H9 (cell line): ENCODE measurements around the gene NSL1. TPM values are rescaled to one million over a fixed set of nuclear protein-coding genes. Genes with fewer than 3 reads are reported as not detected.

ENCODE experiments used
- DNase-seq: peaks from one replicate; pipeline ENCODE4 v3.0.0-alpha.2; 2017
- H2AFZ ChIP-seq: one replicate; pipeline ENCODE4 v1.6.1; 2013; ENCODE audit warnings: mild to moderate bottlenecking, low read length, control low read depth, moderate library complexity
- H2AK5ac ChIP-seq: 2 replicates; pipeline ENCODE4 v1.6.1; 2013; ENCODE audit warnings: low read length, control low read depth, mixed read lengths; ENCODE audit not compliant: insufficient read length
- H2BK120ac ChIP-seq: one replicate; pipeline ENCODE4 v1.6.1; 2013; ENCODE audit warnings: low read depth, mild to moderate bottlenecking, low read length, control low read depth, inconsistent platforms; ENCODE audit not compliant: poor library complexity, severe bottlenecking
- H2BK12ac ChIP-seq: 2 replicates; pipeline ENCODE4 v1.6.1; 2013; ENCODE audit warnings: low read length, control low read depth, mixed read lengths, low read depth; ENCODE audit not compliant: insufficient read length
- H2BK15ac ChIP-seq: 2 replicates; pipeline ENCODE4 v1.6.1; 2013; ENCODE audit warnings: low read depth, low read length, control low read depth
- H2BK20ac ChIP-seq: one replicate; pipeline ENCODE4 v1.6.1; 2013; ENCODE audit warnings: low read depth, mild to moderate bottlenecking, low read length, control low read depth, inconsistent platforms; ENCODE audit not compliant: poor library complexity, severe bottlenecking
- H2BK5ac ChIP-seq: 2 replicates; pipeline ENCODE4 v1.6.1; 2013; ENCODE audit warnings: low read length, control low read depth, mixed read lengths; ENCODE audit not compliant: insufficient read length
- H3K14ac ChIP-seq: 2 replicates; pipeline ENCODE4 v1.6.1; 2013; ENCODE audit warnings: low read length, control low read depth; ENCODE audit not compliant: insufficient read depth
- H3K18ac ChIP-seq: 2 replicates; pipeline ENCODE4 v1.6.1; 2013; ENCODE audit warnings: low read depth, mild to moderate bottlenecking, mixed read lengths, low read length, control low read depth; ENCODE audit not compliant: insufficient read length
- H3K23ac ChIP-seq: 2 replicates; pipeline ENCODE4 v1.6.1; 2013; ENCODE audit warnings: low read length, control low read depth, mixed read lengths, low read depth; ENCODE audit not compliant: insufficient read length
- H3K23me2 ChIP-seq: 2 replicates; pipeline ENCODE4 v1.6.1; 2013; ENCODE audit warnings: low read depth, mild to moderate bottlenecking, mixed read lengths, low read length, control low read depth; ENCODE audit not compliant: insufficient read length, poor library complexity, severe bottlenecking
- H3K27ac ChIP-seq: 2 replicates; pipeline ENCODE4 v1.5.1; 2013; ENCODE audit warnings: low read length, control low read depth, mixed read lengths, low read depth; ENCODE audit not compliant: insufficient read length
- H3K27me3 ChIP-seq: 2 replicates; pipeline ENCODE4 v1.6.1; 2013; ENCODE audit warnings: low read length, control low read depth, inconsistent platforms; ENCODE audit not compliant: insufficient read depth
- H3K4ac ChIP-seq: 2 replicates; pipeline ENCODE4 v1.6.1; 2013; ENCODE audit warnings: low read depth, mild to moderate bottlenecking, control low read depth, inconsistent platforms, low read length, moderate library complexity
- H3K4me1 ChIP-seq: 2 replicates; pipeline ENCODE4 v1.6.1; 2013; ENCODE audit warnings: low read length, control low read depth, inconsistent platforms; ENCODE audit not compliant: insufficient read depth
- H3K4me2 ChIP-seq: 2 replicates; pipeline ENCODE4 v1.6.1; 2013; ENCODE audit warnings: low read length, control low read depth, mixed read lengths; ENCODE audit not compliant: insufficient read length, insufficient read depth
- H3K56ac ChIP-seq: 2 replicates; pipeline ENCODE4 v1.6.1; 2013; ENCODE audit warnings: low read depth, mild to moderate bottlenecking, mixed read lengths, low read length, control low read depth; ENCODE audit not compliant: insufficient read length
- H3K79me1 ChIP-seq: 2 replicates; pipeline ENCODE4 v1.6.1; 2013; ENCODE audit warnings: low read depth, mild to moderate bottlenecking, moderate library complexity, low read length, control low read depth, inconsistent platforms; ENCODE audit not compliant: insufficient read depth, poor library complexity, severe bottlenecking
- H3K79me2 ChIP-seq: 2 replicates; pipeline ENCODE4 v1.6.1; 2013; ENCODE audit warnings: low read length, control low read depth, inconsistent platforms; ENCODE audit not compliant: insufficient read depth
- H3K9ac ChIP-seq: 2 replicates; pipeline ENCODE4 v1.6.1; 2013; ENCODE audit warnings: low read length, control low read depth, mixed read lengths; ENCODE audit not compliant: insufficient read length; ENCODE audit errors: extremely low read depth
- H3K9me3 ChIP-seq: one replicate; pipeline ENCODE4 v1.6.1; 2013; ENCODE audit warnings: low read depth, low read length, inconsistent platforms; ENCODE audit not compliant: control insufficient read depth
- H3T11ph ChIP-seq: one replicate; pipeline ENCODE4 v1.6.1; 2013; ENCODE audit warnings: mild to moderate bottlenecking, low read length, control low read depth, inconsistent platforms
- H4K20me1 ChIP-seq: one replicate; pipeline ENCODE4 v1.6.1; 2013; ENCODE audit not compliant: control insufficient read depth, insufficient read length, insufficient read depth
- H4K5ac ChIP-seq: 2 replicates; pipeline ENCODE4 v1.6.1; 2013; ENCODE audit warnings: low read depth, mild to moderate bottlenecking, mixed read lengths, low read length, control low read depth; ENCODE audit not compliant: insufficient read length
- H4K8ac ChIP-seq: replicated peaks from 2 replicates; pipeline ENCODE4 v1.6.1; 2013; ENCODE audit warnings: low read length, control low read depth, mixed read lengths, low read depth; ENCODE audit not compliant: insufficient read length
- H4K91ac ChIP-seq: 2 replicates; pipeline ENCODE4 v1.6.1; 2013; ENCODE audit warnings: low read depth, mild to moderate bottlenecking, moderate library complexity, mixed read lengths, low read length, control low read depth; ENCODE audit not compliant: insufficient read length
- H3K27ac Mint-ChIP-seq, 3 experiments: 2 replicates in 2 of 3; 3 replicates in 1 of 3; pipeline ENCODE4 v1.8.0; 2020 to 2021; ENCODE audit warnings: mixed read lengths in 3 of 3, mild to moderate bottlenecking in 1 of 3, moderate library complexity in 1 of 3
- H3K27me3 Mint-ChIP-seq: 2 replicates; pipeline ENCODE4 v1.8.0; 2021; ENCODE audit warnings: low read depth, mild to moderate bottlenecking, moderate library complexity, mixed read lengths
- H3K36me3 Mint-ChIP-seq, 3 experiments: 2 replicates in 2 of 3; 3 replicates in 1 of 3; pipeline ENCODE4 v1.8.0; 2020 to 2021; ENCODE audit warnings: low read depth in 3 of 3, mixed read lengths in 3 of 3; ENCODE audit not compliant: insufficient read depth in 1 of 3
- H3K4me1 Mint-ChIP-seq, 2 experiments: 2 replicates each; pipeline ENCODE4 v1.8.0; 2020; ENCODE audit warnings: mixed read lengths in 2 of 2
- H3K4me3 Mint-ChIP-seq, 2 experiments: 2 replicates in 1 of 2; 3 replicates in 1 of 2; pipeline ENCODE4 v1.8.0; 2020 to 2021; ENCODE audit warnings: mild to moderate bottlenecking in 2 of 2, mixed read lengths in 2 of 2, moderate library complexity in 1 of 2
- H3K9me3 Mint-ChIP-seq, 2 experiments: 2 replicates in 1 of 2; 3 replicates in 1 of 2; pipeline ENCODE4 v1.8.0; 2020; ENCODE audit warnings: mild to moderate bottlenecking in 2 of 2, mixed read lengths in 2 of 2, moderate library complexity in 1 of 2
- WGBS: extraction: QIAGEN DNeasy Blood & Tissue Kit; methylation state at CpG from one replicate; pipeline ENCODE4 v1.1.7; 2013; ENCODE audit warnings: missing lambda C conversion rate, low lambda C conversion rate, mixed read lengths; ENCODE audit not compliant: insufficient read length; ENCODE audit errors: extremely low coverage; 5-methylcytosine and 5-hydroxymethylcytosine counted together
- total RNA-seq: library from RNA; stranded (reverse); gene quantifications from 2 replicates; pipeline ENCODE4 v1.2.1, GENCODE V29; 2021
- TF ChIP-seq, protein P1 (sequence below): fragments of 200-600 bp; sonication (generic); conservative IDR thresholded peaks from 3 replicates; pipeline ENCODE4 v1.8.0; 2021; ENCODE audit warnings: antibody characterized with exemption, mild to moderate bottlenecking

The NSL1 gene
- total RNA-seq, 1 experiment from 2014 or later, result 49.3 TPM

DNA sequence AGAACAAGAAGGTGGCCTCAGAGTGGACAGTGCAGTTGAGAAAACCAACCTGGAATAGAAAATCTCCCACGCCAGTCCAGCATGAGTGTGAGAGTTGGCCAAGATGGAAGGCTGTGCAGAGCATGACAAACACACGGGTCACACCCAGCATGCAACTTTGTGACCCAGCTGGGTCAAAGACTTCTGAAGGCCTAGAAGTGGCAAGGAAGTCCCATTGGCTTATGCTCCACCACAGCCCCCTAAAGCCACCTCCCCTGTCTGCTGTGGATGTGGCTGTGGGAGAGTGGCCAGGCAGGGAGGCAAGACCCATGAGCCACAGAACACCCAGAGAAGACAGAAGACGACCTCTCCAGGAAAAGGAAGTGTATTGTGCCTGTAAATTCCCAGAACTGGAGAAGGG lies 105.5 kb downstream of the NSL1 start:
- peaks cover 4 to 11% of the 10 kb centered on the region in 2 experiments; a peak in 3 of 4 replicates for H3K4me1 Mint-ChIP-seq
- Histone ChIP-seq H3K14ac (no peak overlapping the region), H3K18ac (no peak overlapping the region)

More for the DNA sequence above, 105.5 kb downstream of the NSL1 start:
- DNase-seq, result peak; percentile 16
- no peaks in the 10 kb centered on the region for H4K20me1 ChIP-seq
- H2AFZ ChIP-seq, result no peak overlapping the region
- no peak overlapping the region for H3K9ac ChIP-seq
- no peak overlapping the region for H2BK12ac ChIP-seq
- no peak overlapping the region for H3K56ac ChIP-seq
- H3K23me2 ChIP-seq, result no peaks in the 10 kb centered on the region
- TF ChIP-seq, protein P1, sequence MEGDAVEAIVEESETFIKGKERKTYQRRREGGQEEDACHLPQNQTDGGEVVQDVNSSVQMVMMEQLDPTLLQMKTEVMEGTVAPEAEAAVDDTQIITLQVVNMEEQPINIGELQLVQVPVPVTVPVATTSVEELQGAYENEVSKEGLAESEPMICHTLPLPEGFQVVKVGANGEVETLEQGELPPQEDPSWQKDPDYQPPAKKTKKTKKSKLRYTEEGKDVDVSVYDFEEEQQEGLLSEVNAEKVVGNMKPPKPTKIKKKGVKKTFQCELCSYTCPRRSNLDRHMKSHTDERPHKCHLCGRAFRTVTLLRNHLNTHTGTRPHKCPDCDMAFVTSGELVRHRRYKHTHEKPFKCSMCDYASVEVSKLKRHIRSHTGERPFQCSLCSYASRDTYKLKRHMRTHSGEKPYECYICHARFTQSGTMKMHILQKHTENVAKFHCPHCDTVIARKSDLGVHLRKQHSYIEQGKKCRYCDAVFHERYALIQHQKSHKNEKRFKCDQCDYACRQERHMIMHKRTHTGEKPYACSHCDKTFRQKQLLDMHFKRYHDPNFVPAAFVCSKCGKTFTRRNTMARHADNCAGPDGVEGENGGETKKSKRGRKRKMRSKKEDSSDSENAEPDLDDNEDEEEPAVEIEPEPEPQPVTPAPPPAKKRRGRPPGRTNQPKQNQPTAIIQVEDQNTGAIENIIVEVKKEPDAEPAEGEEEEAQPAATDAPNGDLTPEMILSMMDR, result no peak
- no peak overlapping the region for H3T11ph ChIP-seq
- H3K27ac Mint-ChIP-seq, result no peak overlapping the region
- H2BK15ac ChIP-seq, result no peak overlapping the region
- no peak overlapping the region for H2AK5ac ChIP-seq
- H4K8ac ChIP-seq, result no peak overlapping the region
- H3K9me3 ChIP-seq, result no peaks in the 10 kb centered on the region
- H3K27ac ChIP-seq, result no peak overlapping the region
- H3K36me3 Mint-ChIP-seq, result no peaks in the 10 kb centered on the region
- no peak overlapping the region for H2BK20ac ChIP-seq
- H3K4me1 ChIP-seq, result peaks cover 5% of the 10 kb centered on the region; the same call in 1 of the 2 replicates
- no peaks in the 10 kb centered on the region for H3K79me2 ChIP-seq
- no peak overlapping the region for H3K4me2 ChIP-seq
- H3K4ac ChIP-seq, result no peak overlapping the region
- no peak overlapping the region for H3K4me3 Mint-ChIP-seq
- no peaks in the 10 kb centered on the region for H3K79me1 ChIP-seq
- no peak overlapping the region for H4K5ac ChIP-seq
- no peak overlapping the region for H2BK5ac ChIP-seq
- no peak overlapping the region for H2BK120ac ChIP-seq
- no peak overlapping the region for H4K91ac ChIP-seq
- H3K23ac ChIP-seq, result no peak overlapping the region
- peaks cover 14% of the 10 kb centered on the region for H3K27me3 Mint-ChIP-seq
- H3K27me3 ChIP-seq, result no peaks in the 10 kb centered on the region
- no peaks in the 10 kb centered on the region; a peak in 1 of 5 replicates for H3K9me3 Mint-ChIP-seq
- no CpG with 5 or more reads among the region's 3 CpGs for WGBS
